Measurements from ENCODE around the gene AMH.

DNA sequence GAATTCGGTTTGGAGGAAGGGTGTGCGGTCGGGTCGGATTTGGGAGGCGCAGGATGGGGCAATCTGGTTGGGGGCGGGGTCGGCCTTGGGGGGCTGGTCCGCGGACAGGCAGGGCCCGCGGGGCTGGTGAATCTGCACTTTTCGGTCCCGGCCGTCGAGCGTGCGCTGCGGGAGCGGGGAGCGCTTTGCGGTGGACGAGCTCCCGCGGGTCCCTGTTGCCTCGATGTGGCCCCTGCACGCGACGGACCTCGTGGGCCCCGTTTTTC, 21.0 kb downstream of the AMH start:
- TF ChIP-seq, protein P1, sequence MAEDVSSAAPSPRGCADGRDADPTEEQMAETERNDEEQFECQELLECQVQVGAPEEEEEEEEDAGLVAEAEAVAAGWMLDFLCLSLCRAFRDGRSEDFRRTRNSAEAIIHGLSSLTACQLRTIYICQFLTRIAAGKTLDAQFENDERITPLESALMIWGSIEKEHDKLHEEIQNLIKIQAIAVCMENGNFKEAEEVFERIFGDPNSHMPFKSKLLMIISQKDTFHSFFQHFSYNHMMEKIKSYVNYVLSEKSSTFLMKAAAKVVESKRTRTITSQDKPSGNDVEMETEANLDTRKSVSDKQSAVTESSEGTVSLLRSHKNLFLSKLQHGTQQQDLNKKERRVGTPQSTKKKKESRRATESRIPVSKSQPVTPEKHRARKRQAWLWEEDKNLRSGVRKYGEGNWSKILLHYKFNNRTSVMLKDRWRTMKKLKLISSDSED (CRISPR knock-in tag; IDR thresholded peaks at IDR 0.05), result no peak
- TF ChIP-seq, protein P2, sequence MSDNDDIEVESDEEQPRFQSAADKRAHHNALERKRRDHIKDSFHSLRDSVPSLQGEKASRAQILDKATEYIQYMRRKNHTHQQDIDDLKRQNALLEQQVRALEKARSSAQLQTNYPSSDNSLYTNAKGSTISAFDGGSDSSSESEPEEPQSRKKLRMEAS (IDR thresholded peaks at IDR 0.05), result no peak
- TF ChIP-seq ZNF678 (CRISPR knock-in tag; IDR thresholded peaks at IDR 0.05), result no peak
- no peak for TF ChIP-seq YY1 (IDR thresholded peaks at IDR 0.05; ENCODE audit: insufficient read depth, insufficient replicate concordance, low read depth, low read length)

Measured in HepG2 (cell line).